Measurements from ENCODE around the gene TGM6. TPM values are rescaled to one million over a fixed set of nuclear protein-coding genes. Genes with fewer than 3 reads are reported as not detected.

TGM6 gene
- total RNA-seq, 4 donors from 2014 or later, result not detected

- intact Hi-C loops (cut with DNase I; ENCODE audit: low total_unique reads), result no loop called here
- no peak for DNase-seq
- no peak for TF ChIP-seq CTCF (IDR thresholded peaks at IDR 0.05)
- TF ChIP-seq POLR2A (IDR thresholded peaks at IDR 0.05), result no peak
These were observed 6.5 kb downstream of the TGM6 start for GRCh38 chr20:2387180-2387577.

GRCh38 chr20:2387580-2387979, 6.9 kb downstream of the TGM6 start:
- TF ChIP-seq CTCF (IDR thresholded peaks at IDR 0.05) (no peak), POLR2A (IDR thresholded peaks at IDR 0.05) (no peak)
- intact Hi-C loops (cut with DNase I; ENCODE audit: low total_unique reads), result no loop called here
- Histone ChIP-seq H3K27me3 (no peaks in the 10 kb centered on the region), H3K4me1 (no peaks in the 10 kb centered on the region), H3K4me3 (no peak overlapping the region), H3K27ac (no peak overlapping the region), H3K36me3 (no peaks in the 10 kb centered on the region), H3K9me3 (no peaks in the 10 kb centered on the region)
- no peak for DNase-seq

More at GRCh38 chr20:2387180-2387577, 6.5 kb downstream of the TGM6 start:
- Histone ChIP-seq H3K27me3 (no peaks in the 10 kb centered on the region), H3K9me3 (no peaks in the 10 kb centered on the region), H3K4me1 (no peaks in the 10 kb centered on the region), H3K27ac (no peak overlapping the region), H3K36me3 (no peaks in the 10 kb centered on the region), H3K4me3 (no peak overlapping the region)

- no peaks in the 10 kb centered on the region for H3K4me1 ChIP-seq
- H3K4me3 ChIP-seq, result no peak overlapping the region
- intact Hi-C loops (cut with DNase I; ENCODE audit: low total_unique reads), result no loop called here
- no peaks in the 10 kb centered on the region for H3K27me3 ChIP-seq
- TF ChIP-seq POLR2A (IDR thresholded peaks at IDR 0.05) (no peak), CTCF (IDR thresholded peaks at IDR 0.05) (no peak)
- no peak overlapping the region for H3K27ac ChIP-seq
- no peaks in the 10 kb centered on the region for H3K36me3 ChIP-seq
- no peaks in the 10 kb centered on the region for H3K9me3 ChIP-seq
- DNase-seq, result no peak
These were observed 10.4 kb downstream of the TGM6 start for GRCh38 chr20:2390951-2391675.

GRCh38 chr20:2394411-2395055, 13.8 kb downstream of the TGM6 start:
- intact Hi-C loops (cut with DNase I; ENCODE audit: low total_unique reads), result no loop called here
- TF ChIP-seq POLR2A (IDR thresholded peaks at IDR 0.05) (no peak), CTCF (IDR thresholded peaks at IDR 0.05) (no peak)
- H3K27me3 ChIP-seq, result no peaks in the 10 kb centered on the region
- H3K4me3 ChIP-seq, result no peak overlapping the region
- H3K36me3 ChIP-seq, result no peaks in the 10 kb centered on the region
- no peak overlapping the region for H3K27ac ChIP-seq
- DNase-seq, result no peak
- H3K9me3 ChIP-seq, result no peaks in the 10 kb centered on the region
- no peaks in the 10 kb centered on the region for H3K4me1 ChIP-seq

- Histone ChIP-seq H3K27me3 (no peaks in the 10 kb centered on the region), H3K4me1 (no peaks in the 10 kb centered on the region), H3K27ac (no peak overlapping the region), H3K9me3 (no peaks in the 10 kb centered on the region), H3K36me3 (no peaks in the 10 kb centered on the region), H3K4me3 (no peak overlapping the region)
- TF ChIP-seq POLR2A (IDR thresholded peaks at IDR 0.05), result no peak
- TF ChIP-seq CTCF (IDR thresholded peaks at IDR 0.05), result no peak
- intact Hi-C loops (cut with DNase I; ENCODE audit: low total_unique reads), result no loop called here
- DNase-seq, result no peak
These were observed 14.4 kb downstream of the TGM6 start for GRCh38 chr20:2395136-2395535.

Data from uterus (tissue), 4 donors.